Glutamatergic neuron (in vitro differentiated cells): Measurements from ENCODE around the gene ETV3L. TPM values are rescaled to one million over a fixed set of nuclear protein-coding genes. Genes with fewer than 3 reads are reported as not detected.
"Not testable (repeated sequence)": the region's sequence is repeated elsewhere in the genome, so short reads cannot be mapped to it uniquely, and the experiment has no call there.

Source experiments
- DNase-seq: peaks from one replicate; pipeline ENCODE4 v3.0.0; 2022
- H3K27ac Mint-ChIP-seq: one replicate; pipeline ENCODE4 v1.8.0; 2020; ENCODE audit warnings: mild to moderate bottlenecking, mixed read lengths, inconsistent platforms; ENCODE audit not compliant: unreplicated experiment
- H3K27me3 Mint-ChIP-seq: one replicate; pipeline ENCODE4 v1.8.0; 2020; ENCODE audit warnings: mild to moderate bottlenecking, moderate library complexity, mixed read lengths, inconsistent platforms; ENCODE audit not compliant: unreplicated experiment
- H3K36me3 Mint-ChIP-seq: one replicate; pipeline ENCODE4 v1.8.0; 2020; ENCODE audit warnings: mild to moderate bottlenecking, mixed read lengths, inconsistent platforms; ENCODE audit not compliant: unreplicated experiment
- H3K4me1 Mint-ChIP-seq: one replicate; pipeline ENCODE4 v1.8.0; 2020; ENCODE audit warnings: mild to moderate bottlenecking, low read depth, mixed read lengths, inconsistent platforms; ENCODE audit not compliant: unreplicated experiment
- H3K4me3 Mint-ChIP-seq: one replicate; pipeline ENCODE4 v1.8.0; 2020; ENCODE audit warnings: mild to moderate bottlenecking, mixed read lengths, inconsistent platforms; ENCODE audit not compliant: unreplicated experiment
- H3K9me3 Mint-ChIP-seq: one replicate; pipeline ENCODE4 v1.8.0; 2020; ENCODE audit warnings: mild to moderate bottlenecking, moderate library complexity, mixed read lengths, inconsistent platforms; ENCODE audit not compliant: unreplicated experiment
- CTCF ChIP-seq: fragments of 200-600 bp; sonication (generic); IDR thresholded peaks from one replicate; pipeline ENCODE4 v1.5.0; 2021; ENCODE audit not compliant: partially characterized antibody, unreplicated experiment
- total RNA-seq: library from RNA; stranded (reverse); fragmentation: NEBNext Ultra II Directional; extraction: Animal tissue kit (Norgen Biotek cat#: 25700); gene quantifications from one replicate; pipeline ENCODE4 v1.2.1, GENCODE V29; 2021; ENCODE audit not compliant: unreplicated experiment

ETV3L gene
- total RNA-seq, 1 donor from 2014 or later = not detected

- no peaks in the 10 kb centered on the region for H3K4me1 Mint-ChIP-seq
- no peak for DNase-seq
- no peaks in the 10 kb centered on the region for H3K27me3 Mint-ChIP-seq
- H3K36me3 Mint-ChIP-seq = no peaks in the 10 kb centered on the region
- H3K9me3 Mint-ChIP-seq = peaks cover 2% of the 10 kb centered on the region
- no peak overlapping the region for H3K27ac Mint-ChIP-seq
- H3K4me3 Mint-ChIP-seq = no peak overlapping the region
- TF ChIP-seq CTCF = no peak
Observed at GRCh38 chr1:157077394-157077793, 22.2 kb downstream of the ETV3L start.

- H3K27me3 Mint-ChIP-seq = no peaks in the 10 kb centered on the region
- no peaks in the 10 kb centered on the region for H3K36me3 Mint-ChIP-seq
- peaks cover 2% of the 10 kb centered on the region for H3K9me3 Mint-ChIP-seq
- no peaks in the 10 kb centered on the region for H3K4me1 Mint-ChIP-seq
- no peak overlapping the region for H3K27ac Mint-ChIP-seq
- DNase-seq = peak; percentile 77
- no peak overlapping the region for H3K4me3 Mint-ChIP-seq
- peak; percentile 41 for TF ChIP-seq CTCF
Observed at GRCh38 chr1:157073944-157074685, 25.5 kb downstream of the ETV3L start.

GRCh38 chr1:157069601-157070000, 30.0 kb downstream of the ETV3L start:
- Mint-ChIP-seq H3K27me3 (no peaks in the 10 kb centered on the region), H3K27ac (no peak overlapping the region), H3K36me3 (no peaks in the 10 kb centered on the region), H3K9me3 (peaks cover 2% of the 10 kb centered on the region), H3K4me1 (no peaks in the 10 kb centered on the region), H3K4me3 (no peak overlapping the region)
- no peak for DNase-seq
- TF ChIP-seq CTCF = no peak

- H3K4me1 Mint-ChIP-seq, H3K4me3 Mint-ChIP-seq, DNase-seq, H3K9me3 Mint-ChIP-seq, H3K27me3 Mint-ChIP-seq, H3K27ac Mint-ChIP-seq, H3K36me3 Mint-ChIP-seq: not testable (repeated sequence)
Observed at GRCh38 chr1:157059241-157059640, 40.4 kb downstream of the ETV3L start.

- H3K4me3 Mint-ChIP-seq = no peak overlapping the region
- DNase-seq = no peak
- peaks cover 10% of the 10 kb centered on the region for H3K36me3 Mint-ChIP-seq
- TF ChIP-seq CTCF = no peak
- H3K4me1 Mint-ChIP-seq = no peaks in the 10 kb centered on the region
- H3K27me3 Mint-ChIP-seq = no peaks in the 10 kb centered on the region
- peaks cover under 1% of the 10 kb centered on the region for H3K9me3 Mint-ChIP-seq
- H3K27ac Mint-ChIP-seq = no peak overlapping the region
Observed at GRCh38 chr1:157056269-157056668, 43.3 kb downstream of the ETV3L start.

- not testable (repeated sequence) for H3K4me1 Mint-ChIP-seq, DNase-seq, H3K27me3 Mint-ChIP-seq, H3K4me3 Mint-ChIP-seq, H3K9me3 Mint-ChIP-seq, H3K27ac Mint-ChIP-seq
- H3K36me3 Mint-ChIP-seq = peaks cover 13% of the 10 kb centered on the region
Observed at GRCh38 chr1:157055729-157056128, 43.9 kb downstream of the ETV3L start.
